GM18519 (cell line): ENCODE results near the gene CCDC70.
A peak's percentile ranks its signal among the peaks of the same experiment; 100 is the strongest.

Experiments used
- ATAC-seq: cut with Tn5 transposase; IDR thresholded peaks from one replicate; pipeline ENCODE4 v1.9.1; 2021; ENCODE audit warnings: mild to moderate bottlenecking, moderate library complexity; ENCODE audit not compliant: unreplicated experiment, low FRiP score

CCDC70 gene

GRCh38 chr13:51828730-51829567, 32.8 kb upstream of the CCDC70 start:
- ATAC-seq = no peak

- ATAC-seq = no peak
These were observed 32.2 kb upstream of the CCDC70 start for GRCh38 chr13:51829568-51829899.

- no peak for ATAC-seq
These were observed 30.2 kb upstream of the CCDC70 start for GRCh38 chr13:51831519-51831918.

DNA sequence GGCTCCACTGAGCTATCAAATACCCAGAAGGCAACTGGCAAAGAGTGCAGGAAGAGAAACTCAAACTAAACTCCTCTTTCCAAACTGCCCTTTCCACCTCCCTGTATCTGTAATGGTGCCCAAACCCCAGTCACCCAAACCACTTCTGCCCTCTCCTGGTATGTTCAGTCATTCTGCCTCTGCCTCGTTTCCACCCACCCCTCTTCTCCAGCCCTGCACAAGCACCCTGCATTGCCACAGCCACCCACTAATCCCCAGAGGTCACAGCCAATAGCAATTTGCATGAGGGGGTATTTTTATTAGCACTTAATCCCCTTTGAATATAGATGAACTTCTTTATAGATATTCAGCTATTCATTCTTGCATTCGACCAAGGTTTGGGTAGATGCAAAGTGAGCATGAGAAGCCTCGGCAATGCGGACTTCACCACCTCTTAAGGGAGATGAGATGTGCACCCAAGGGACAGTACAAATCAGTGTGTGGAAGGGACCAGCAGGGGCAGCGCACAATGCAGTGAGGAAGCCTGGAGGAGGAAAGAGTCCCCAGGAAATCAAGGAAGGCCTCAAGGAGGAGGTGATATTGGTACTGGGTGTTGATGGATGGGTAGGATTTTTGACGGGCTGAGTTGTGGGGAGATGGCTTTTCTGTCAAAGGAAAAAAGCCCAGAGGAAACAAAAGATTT, 29.2 kb upstream of the CCDC70 start:
- ATAC-seq = peak; percentile 66

DNA sequence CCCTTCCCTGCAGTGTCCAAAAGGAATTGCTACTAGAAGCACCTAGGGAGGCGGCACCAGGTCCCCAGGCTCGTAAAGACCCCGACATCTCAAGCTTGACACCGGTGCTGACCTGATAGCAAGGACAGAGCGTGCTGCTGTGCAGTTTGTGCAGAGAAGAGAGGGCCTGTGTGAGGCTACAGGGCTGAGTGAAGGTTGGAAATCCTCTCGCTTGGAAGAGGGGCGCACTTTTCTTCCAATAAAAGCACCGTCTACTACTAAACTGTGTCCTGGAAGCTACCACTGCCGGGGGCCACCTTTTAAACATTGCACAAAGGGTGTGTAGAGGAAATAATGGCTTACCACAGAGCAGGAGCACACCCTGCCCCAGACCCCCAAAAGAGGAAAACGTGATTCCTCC, 27.8 kb upstream of the CCDC70 start:
- ATAC-seq = no peak

GRCh38 chr13:51834581-51835171, 27.1 kb upstream of the CCDC70 start:
- ATAC-seq = no peak

- ATAC-seq = no peak
These were observed 24.8 kb upstream of the CCDC70 start for GRCh38 chr13:51837016-51837415.

- ATAC-seq = no peak
These were observed 23.4 kb upstream of the CCDC70 start for GRCh38 chr13:51838240-51838846.

DNA sequence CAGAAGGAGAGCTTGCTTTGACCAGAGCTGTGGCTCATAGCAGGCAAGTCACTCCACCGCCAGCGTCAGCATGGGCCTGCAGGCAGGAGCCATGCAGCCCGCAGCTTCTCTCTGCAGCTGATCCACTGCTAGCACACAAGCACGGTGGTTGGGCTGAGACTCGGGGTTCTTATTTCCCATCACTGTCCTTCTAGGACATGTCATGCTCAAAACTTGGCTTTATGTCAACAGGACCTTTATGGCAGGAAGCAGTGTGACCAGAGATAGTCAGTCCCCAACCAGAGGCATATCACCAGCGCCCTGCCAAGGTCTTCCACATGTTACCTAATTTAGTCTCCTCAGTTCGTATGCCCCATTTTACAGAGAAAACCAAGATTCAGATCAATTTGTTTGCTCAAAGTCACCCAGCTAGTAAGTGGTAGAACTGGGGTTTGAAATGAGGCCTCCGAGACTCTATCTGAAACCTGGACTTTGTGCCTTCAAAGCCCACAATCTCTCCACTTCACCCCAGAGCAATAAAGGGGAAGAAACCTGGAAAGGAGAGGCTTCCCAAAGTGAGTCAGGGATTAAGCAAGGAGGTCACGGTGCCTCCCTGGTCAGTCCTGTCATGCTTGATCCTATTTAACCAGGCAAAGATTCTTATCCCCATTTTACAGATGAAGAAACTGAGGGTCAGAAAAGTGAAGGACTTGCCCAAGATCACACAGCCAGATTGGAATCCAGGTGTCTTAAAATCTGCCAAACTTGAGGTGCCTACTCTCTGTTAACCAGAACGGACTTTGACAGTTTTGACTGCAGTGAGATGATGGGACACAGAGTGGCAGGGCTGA, 21.8 kb upstream of the CCDC70 start:
- no peak for ATAC-seq

DNA sequence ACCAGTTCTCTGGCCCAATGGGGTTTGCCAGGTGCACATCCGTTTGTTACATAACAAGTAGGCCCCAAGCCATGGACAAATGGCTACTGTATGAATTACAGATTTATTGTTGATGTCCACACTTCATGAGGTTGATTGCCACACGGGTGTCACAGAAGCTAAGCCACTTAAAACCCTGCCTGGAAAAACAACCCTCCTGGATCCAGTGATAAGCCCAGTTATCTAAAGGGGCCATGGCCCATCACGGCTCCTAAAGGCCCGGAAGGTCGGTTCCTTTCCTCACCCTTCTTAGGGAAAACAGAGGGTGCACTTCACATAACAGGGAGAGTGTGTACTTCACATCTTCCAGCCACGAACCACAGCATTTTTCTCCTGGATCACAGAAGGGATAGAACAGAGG, 20.9 kb upstream of the CCDC70 start:
- no peak for ATAC-seq

- no peak for ATAC-seq
These were observed 20.0 kb upstream of the CCDC70 start for GRCh38 chr13:51841732-51842131.

- no peak for ATAC-seq
These were observed 18.2 kb upstream of the CCDC70 start for GRCh38 chr13:51843529-51843928.

DNA sequence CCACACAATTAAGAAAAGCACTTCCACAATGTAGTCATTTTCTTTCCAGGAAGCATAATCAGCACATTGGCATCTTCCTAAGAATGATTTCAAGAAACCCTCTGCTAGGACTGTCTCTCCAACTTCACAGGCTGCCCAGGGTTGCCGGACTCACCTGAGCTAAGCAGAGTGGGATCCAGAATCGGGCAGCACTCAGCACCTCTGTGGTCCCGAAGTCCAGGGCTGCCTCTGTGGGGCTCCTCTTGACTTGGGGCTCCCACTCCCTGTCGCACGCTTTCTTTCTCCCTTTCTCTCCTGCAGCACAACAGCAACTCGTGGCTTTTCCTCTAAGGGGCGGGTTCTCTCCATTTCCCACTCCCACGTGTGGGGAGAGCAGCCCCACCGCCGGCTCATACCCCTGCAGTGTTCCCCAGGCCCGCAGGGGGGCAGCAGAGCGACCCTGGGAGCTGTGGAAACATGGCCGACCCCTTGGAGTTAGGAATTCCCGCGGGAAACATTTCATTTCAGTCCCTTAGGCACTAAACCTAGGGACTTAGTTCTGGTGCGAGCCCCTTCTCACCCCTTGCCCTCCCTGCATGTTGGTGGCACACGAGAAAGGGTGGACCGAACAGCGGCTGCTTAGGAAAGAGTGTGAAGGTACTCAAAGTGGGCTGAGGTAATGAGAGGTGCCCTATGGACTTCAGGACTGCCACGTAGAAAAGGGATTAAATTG, 16.8 kb upstream of the CCDC70 start, which contains the start of gene TMEM272:
TMEM272 (minus strand) TSS at position 316 of the 712 bp plus-strand sequence. CDS start 6,647 bp downstream, outside the sequence.
- no peak for ATAC-seq

- no peak for ATAC-seq
These were observed 16.0 kb upstream of the CCDC70 start for GRCh38 chr13:51845574-51846318.

DNA sequence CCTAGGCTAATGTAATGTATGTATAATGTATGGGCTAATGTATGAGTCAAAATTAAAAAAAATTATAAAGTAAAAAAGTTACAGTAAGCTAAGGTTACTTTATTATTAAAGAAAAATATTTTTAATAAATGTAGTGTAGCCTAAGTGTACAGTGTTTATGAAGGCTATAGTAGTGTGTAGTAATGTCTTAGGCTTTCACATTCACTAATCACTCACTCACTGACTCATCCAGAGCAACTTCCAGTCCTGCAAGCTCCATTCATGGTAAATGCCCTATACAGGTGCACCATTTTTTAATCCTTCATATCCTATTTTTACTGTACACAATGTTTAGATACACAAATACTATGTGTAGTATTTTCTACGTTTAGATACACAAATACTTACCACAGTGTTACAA, 15.0 kb upstream of the CCDC70 start:
- ATAC-seq = no peak

DNA sequence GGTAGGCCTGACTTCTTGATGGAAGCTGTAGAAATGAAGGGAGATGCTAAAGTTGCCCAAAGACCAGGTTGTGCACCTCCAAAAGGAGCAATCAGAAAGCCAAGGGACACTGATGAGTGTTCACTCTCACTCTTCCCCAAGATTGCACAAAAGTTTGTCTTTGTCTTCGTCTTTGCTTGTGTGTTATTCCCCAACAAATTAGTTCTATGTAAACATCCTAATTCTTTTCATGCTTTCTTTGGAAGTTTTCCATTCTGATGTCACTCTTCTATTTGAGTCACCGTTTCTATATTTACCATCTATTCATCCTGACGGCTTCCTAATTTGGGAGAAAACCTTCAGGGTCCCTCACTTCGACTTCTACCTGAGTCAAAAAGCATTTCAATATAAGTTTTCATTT, 13.1 kb upstream of the CCDC70 start:
- no peak for ATAC-seq

DNA sequence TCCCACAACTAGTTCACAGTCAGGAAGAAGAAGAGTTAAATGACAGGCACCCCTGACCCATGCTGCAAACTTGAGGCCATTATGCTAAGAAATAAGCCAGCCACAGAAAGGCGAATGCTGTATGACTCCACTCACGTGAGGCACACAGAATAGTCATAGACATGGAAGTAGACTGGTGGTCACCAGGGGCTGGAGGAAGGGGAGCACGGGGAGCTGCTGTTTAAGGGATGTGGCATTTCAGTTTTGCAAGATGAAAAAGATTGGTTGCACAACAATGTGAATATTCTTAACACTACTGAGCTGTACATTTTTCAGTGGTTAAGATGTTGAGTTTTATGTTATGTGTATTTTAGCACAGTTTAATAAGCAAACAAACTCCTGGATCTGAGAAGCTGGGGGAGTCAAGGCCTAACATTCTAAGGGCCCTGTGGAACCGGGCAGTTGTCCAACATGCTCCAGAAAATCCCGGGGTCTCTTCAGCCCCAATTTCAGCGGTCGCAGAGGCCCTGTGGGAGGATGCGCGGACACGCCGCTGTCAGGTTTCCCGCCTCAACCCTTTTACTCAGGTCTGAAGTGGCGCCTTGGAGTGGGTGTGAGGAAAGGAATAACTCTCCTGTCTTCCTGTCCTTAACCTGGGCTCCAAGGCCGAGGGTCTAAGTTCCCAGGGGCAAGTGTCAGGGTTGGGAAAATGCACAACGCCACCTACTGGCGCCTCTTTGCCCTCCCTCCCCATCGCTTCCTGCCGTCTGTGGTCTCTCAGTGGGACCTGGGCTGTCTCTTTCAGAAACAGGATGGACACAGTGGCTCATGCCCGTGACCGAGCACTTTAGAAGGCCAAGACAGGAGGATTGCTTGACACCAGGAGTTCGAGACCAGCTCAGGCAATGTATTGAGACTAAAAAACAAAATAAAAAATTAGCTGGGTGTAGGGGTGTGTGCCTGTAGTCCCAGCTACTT, 12.3 kb upstream of the CCDC70 start:
- no peak for ATAC-seq
